GM21423 (cell line): ENCODE measurements around the gene FGF1.

Source experiments
- ATAC-seq: cut with Tn5 transposase; IDR thresholded peaks from one replicate; pipeline ENCODE4 v1.9.1; 2021; ENCODE audit warnings: mild to moderate bottlenecking, moderate library complexity; ENCODE audit not compliant: unreplicated experiment

The FGF1 gene

GRCh38 chr5:142644640-142645361 is 41.1 kb downstream of the FGF1 start:
- ATAC-seq: no peak

- no peak for ATAC-seq
These were observed 41.8 kb downstream of the FGF1 start for GRCh38 chr5:142644127-142644526.

GRCh38 chr5:142643634-142644033 is 42.3 kb downstream of the FGF1 start:
- no peak for ATAC-seq

GRCh38 chr5:142642427-142642826 is 43.5 kb downstream of the FGF1 start:
- no peak for ATAC-seq

- no peak for ATAC-seq
These were observed 44.2 kb downstream of the FGF1 start for GRCh38 chr5:142641711-142642110.

- ATAC-seq: no peak
These were observed 45.4 kb downstream of the FGF1 start for GRCh38 chr5:142640316-142641005.

GRCh38 chr5:142639455-142639854 is 46.4 kb downstream of the FGF1 start:
- ATAC-seq: no peak

GRCh38 chr5:142637871-142638270 is 48.0 kb downstream of the FGF1 start:
- no peak for ATAC-seq

GRCh38 chr5:142636698-142637324 is 49.1 kb downstream of the FGF1 start:
- ATAC-seq: no peak

GRCh38 chr5:142636093-142636492 is 49.8 kb downstream of the FGF1 start:
- no peak for ATAC-seq

- ATAC-seq: no peak
These were observed 51.5 kb downstream of the FGF1 start for GRCh38 chr5:142634216-142635011.

GRCh38 chr5:142630927-142631539 is 54.9 kb downstream of the FGF1 start:
- no peak for ATAC-seq

GRCh38 chr5:142627383-142628217 is 58.3 kb downstream of the FGF1 start:
- ATAC-seq: no peak

GRCh38 chr5:142626786-142627185 is 59.1 kb downstream of the FGF1 start:
- no peak for ATAC-seq

- ATAC-seq: no peak
These were observed 59.8 kb downstream of the FGF1 start for GRCh38 chr5:142626099-142626498.

GRCh38 chr5:142621227-142621626 is 64.7 kb downstream of the FGF1 start:
- no peak for ATAC-seq

GRCh38 chr5:142619815-142620214 is 66.1 kb downstream of the FGF1 start:
- ATAC-seq: no peak

- no peak for ATAC-seq
These were observed 67.8 kb downstream of the FGF1 start for GRCh38 chr5:142618130-142618523.

GRCh38 chr5:142617416-142618129 is 68.3 kb downstream of the FGF1 start:
- no peak for ATAC-seq
